H1 (cell line): ENCODE data around the gene ADAMTS13. TPM values are rescaled to one million over a fixed set of nuclear protein-coding genes. Genes with fewer than 3 reads are reported as not detected.

Experiments
- CBX5 ChIP-seq: fragments of 300-800, 300-1000 bp; sonication (generic); IDR thresholded peaks from 2 replicates; pipeline ENCODE4 v1.7.1; 2016; ENCODE audit warnings: antibody characterized with exemption, low read length, low read depth
- CHD7 ChIP-seq: fragments of 300-600 bp; sonication (generic); IDR thresholded peaks from 2 replicates; pipeline ENCODE4 v1.7.1; 2012; ENCODE audit warnings: low read length, moderate library complexity, mild to moderate bottlenecking, inconsistent platforms; ENCODE audit not compliant: insufficient replicate concordance
- E2F6 ChIP-seq: IDR thresholded peaks from 2 replicates; pipeline ENCODE4 v1.6.1; 2012; ENCODE audit warnings: inconsistent platforms
- EP300 ChIP-seq, 2 experiments: IDR thresholded peaks; 1 replicate in 1 of 2; 2 replicates in 1 of 2; pipeline ENCODE4 v1.6.1; 2011 to 2012; ENCODE audit warnings: low read depth in 2 of 2, low read length in 2 of 2, mild to moderate bottlenecking in 2 of 2, borderline replicate concordance in 1 of 2, inconsistent platforms in 1 of 2, moderate library complexity in 1 of 2
- GTF2F1 ChIP-seq: IDR thresholded peaks from 2 replicates; pipeline ENCODE4 v1.6.1; 2012; ENCODE audit warnings: low read depth, low read length, improper control_type of control experiment, borderline replicate concordance
- PHF8 ChIP-seq: fragments of 200-600 bp; sonication (generic); conservative IDR thresholded peaks from 2 replicates; pipeline ENCODE4 v1.7.1; 2012; ENCODE audit warnings: low read depth, mild to moderate bottlenecking, inconsistent platforms, low read length, moderate library complexity
- RBBP5 ChIP-seq: IDR thresholded peaks from 2 replicates; pipeline ENCODE4 v1.7.1; 2012; ENCODE audit warnings: low read depth, mild to moderate bottlenecking, inconsistent platforms, low read length, moderate library complexity, borderline replicate concordance
- SP4 ChIP-seq: IDR thresholded peaks from 2 replicates; pipeline ENCODE4 v1.6.1; 2012; ENCODE audit warnings: low read length, inconsistent platforms
- ZNF274 ChIP-seq: IDR thresholded peaks from 2 replicates; pipeline ENCODE4 v1.7.0; 2012; ENCODE audit warnings: low read length, borderline replicate concordance; ENCODE audit errors: extremely low read depth
- polyA plus RNA-seq, 7 experiments: library from polyadenylated mRNA; depleted of rRNA in 3 of 7; stranded (reverse) in 5 of 7; unstranded in 2 of 7; fragments of >200 nt in 5 of 7; fragments of 200-250 nt in 2 of 7; gene quantifications; 1 replicate in 5 of 7; 2 replicates in 1 of 7; 4 replicates in 1 of 7; pipeline versions ENCODE4 v1.2.1 to v1.2.3, GENCODE V29; 2011 to 2013; ENCODE audit warnings: missing spikeins in 2 of 7, mixed read lengths in 2 of 7
- total RNA-seq: library from RNA; stranded (reverse); fragmentation: NEBNext Ultra II Directional; extraction: Animal tissue kit (Norgen Biotek cat#: 25700); gene quantifications from 2 replicates; pipeline ENCODE4 v1.2.1, GENCODE V29; 2021

The ADAMTS13 gene
- total and polyA plus RNA-seq, 2 of the 8 experiments (the other 6 are each of a cell fraction or from before 2014, with no cell fraction given): 4.4 to 5.8 TPM

- TF ChIP-seq CHD7 (no peak), EP300 (IDR thresholded peaks at IDR 0.05; ENCODE audit: borderline replicate concordance in 1 of 2, low read depth in 2 of 2, low read length in 2 of 2) (no peak), PHF8 (no peak), RBBP5 (no peak), ZNF274 (no peak), E2F6 (no peak), GTF2F1 (no peak), CBX5 (no peak), SP4 (no peak)
- TF ChIP-seq, all 59 proteins: peak for 0
Observed at GRCh38 chr9:133463864-133464615, 41.9 kb downstream of the ADAMTS13 start (continued).
